AG04450 (cell line): ENCODE results near the gene SASH3. TPM values are rescaled to one million over a fixed set of nuclear protein-coding genes. Genes with fewer than 3 reads are reported as not detected.
"Not testable (repeated sequence)": the region's sequence is repeated elsewhere in the genome, so short reads cannot be mapped to it uniquely, and the experiment has no call there.

ENCODE experiments used
- CTCF ChIA-PET: fragments of 300-600, 350-600 bp; formaldehyde crosslinking; extraction: SDS; loops from one replicate; lab custom pipeline; 2022; ENCODE audit warnings: antibody characterized with exemption, inconsistent platforms; lab: Charles Lee
- POLR2A ChIA-PET: fragments of 350-600 bp; formaldehyde crosslinking; extraction: SDS; loops from one replicate; lab custom pipeline; 2021; ENCODE audit warnings: antibody characterized with exemption, inconsistent platforms; lab: Yijun Ruan, JAX
- DNase-seq: peaks from one replicate; pipeline ENCODE4 v3.0.0-alpha.2; 2011; ENCODE audit warnings: low read depth, low spot score
- H3K27ac ChIP-seq: one replicate; pipeline ENCODE4 v1.5.1; 2012; ENCODE audit warnings: low read depth, low read length, control low read depth
- H3K27me3 ChIP-seq: one replicate; pipeline ENCODE4 v1.6.0; 2012; ENCODE audit warnings: low read length; ENCODE audit not compliant: control insufficient read depth, insufficient read depth
- H3K4me3 ChIP-seq: 2 replicates; pipeline ENCODE4 v1.5.1; 2011; ENCODE audit warnings: mild to moderate bottlenecking, low read depth, low read length, control low read depth
- H3K9me3 ChIP-seq: 2 replicates; pipeline ENCODE4 v1.5.1; 2012; ENCODE audit warnings: low read length; ENCODE audit not compliant: control insufficient read depth, insufficient read depth
- polyA plus RNA-seq: library from polyadenylated mRNA; depleted of rRNA; stranded (reverse); fragments of >200 nt; gene quantifications from 2 replicates; pipeline ENCODE4 v1.2.3, GENCODE V29; 2011
- TF ChIP-seq, protein P1 (sequence below): IDR thresholded peaks from 2 replicates; pipeline ENCODE4 v1.5.1; 2011; ENCODE audit warnings: low read depth, low read length, control low read depth, inconsistent platforms

The SASH3 gene
- polyA plus RNA-seq, 1 experiment: not detected

DNA sequence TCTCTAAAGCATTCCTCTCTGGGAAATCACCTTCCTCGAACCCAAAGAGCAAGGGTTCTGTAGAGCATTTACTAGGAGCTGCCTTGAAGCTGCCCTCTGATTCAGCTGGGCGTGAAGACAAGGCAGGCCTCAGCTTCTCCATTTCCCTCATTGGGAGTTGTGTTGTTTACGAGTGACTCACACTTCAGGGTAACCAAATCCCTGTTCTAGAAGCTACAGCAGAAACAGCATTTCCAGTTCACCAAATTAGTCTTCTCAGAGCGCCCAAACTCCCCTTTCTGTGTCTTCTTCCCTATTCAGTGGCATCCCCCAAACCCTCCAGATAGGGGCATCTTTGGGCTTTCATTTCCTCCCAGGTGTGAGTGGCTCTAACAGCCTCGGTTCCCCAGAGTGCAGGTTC is 41.8 kb upstream of the SASH3 start:
- Histone ChIP-seq H3K27me3 (no peaks in the 10 kb centered on the region), H3K9me3 (no peaks in the 10 kb centered on the region), H3K27ac (no peak overlapping the region), H3K4me3 (no peak overlapping the region)
- DNase-seq: no peak
- POLR2A ChIA-PET: no interaction called here
- CTCF ChIA-PET: interaction anchor here (0.8 kb wide), 1 partner anchor 95 kb away, joined by 5 read pairs; no protein-coding TSS in a partner anchor
- TF ChIP-seq, protein P1, sequence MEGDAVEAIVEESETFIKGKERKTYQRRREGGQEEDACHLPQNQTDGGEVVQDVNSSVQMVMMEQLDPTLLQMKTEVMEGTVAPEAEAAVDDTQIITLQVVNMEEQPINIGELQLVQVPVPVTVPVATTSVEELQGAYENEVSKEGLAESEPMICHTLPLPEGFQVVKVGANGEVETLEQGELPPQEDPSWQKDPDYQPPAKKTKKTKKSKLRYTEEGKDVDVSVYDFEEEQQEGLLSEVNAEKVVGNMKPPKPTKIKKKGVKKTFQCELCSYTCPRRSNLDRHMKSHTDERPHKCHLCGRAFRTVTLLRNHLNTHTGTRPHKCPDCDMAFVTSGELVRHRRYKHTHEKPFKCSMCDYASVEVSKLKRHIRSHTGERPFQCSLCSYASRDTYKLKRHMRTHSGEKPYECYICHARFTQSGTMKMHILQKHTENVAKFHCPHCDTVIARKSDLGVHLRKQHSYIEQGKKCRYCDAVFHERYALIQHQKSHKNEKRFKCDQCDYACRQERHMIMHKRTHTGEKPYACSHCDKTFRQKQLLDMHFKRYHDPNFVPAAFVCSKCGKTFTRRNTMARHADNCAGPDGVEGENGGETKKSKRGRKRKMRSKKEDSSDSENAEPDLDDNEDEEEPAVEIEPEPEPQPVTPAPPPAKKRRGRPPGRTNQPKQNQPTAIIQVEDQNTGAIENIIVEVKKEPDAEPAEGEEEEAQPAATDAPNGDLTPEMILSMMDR: no peak

DNA sequence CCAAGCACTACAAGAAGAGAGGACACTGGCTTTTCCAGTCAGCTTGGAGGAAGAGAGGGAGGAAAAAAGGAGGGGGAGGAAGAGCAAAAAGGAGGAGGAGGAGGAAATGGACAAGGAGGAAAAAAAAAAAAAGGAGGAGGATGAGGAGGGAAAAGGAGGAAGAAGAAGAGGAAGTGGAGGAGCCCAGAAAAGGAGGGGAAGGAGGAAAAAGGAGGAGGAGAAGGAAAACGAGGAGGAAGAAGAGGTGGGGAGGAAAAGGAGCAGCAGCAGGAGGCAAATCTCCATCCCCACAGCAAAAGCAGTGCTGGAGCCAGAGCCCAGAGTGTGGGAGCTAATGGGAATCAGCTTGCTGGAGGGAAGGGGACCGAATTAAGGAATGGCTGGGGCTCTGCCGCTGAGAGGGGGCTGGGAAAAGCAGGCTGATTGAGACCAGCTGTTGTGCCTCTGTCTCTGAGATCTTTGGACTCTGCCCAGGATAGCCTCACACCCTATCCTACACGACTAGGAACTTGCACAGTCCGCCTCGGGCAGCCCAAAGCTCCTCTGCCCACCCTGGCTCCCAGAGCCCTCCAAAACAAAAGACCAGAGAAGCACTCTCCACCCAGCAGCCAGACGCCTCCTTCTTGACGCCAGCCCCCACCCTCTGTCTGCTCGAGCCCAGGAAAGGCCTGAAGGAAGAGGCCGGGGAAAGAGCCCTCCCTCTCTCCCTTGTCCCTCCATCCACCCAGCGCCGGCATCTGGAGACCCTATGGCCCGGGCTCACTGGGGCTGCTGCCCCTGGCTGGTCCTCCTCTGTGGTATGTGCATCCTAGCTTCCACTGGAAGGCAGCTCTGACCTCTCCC is 41.1 kb upstream of the SASH3 start, which contains the start of gene XPNPEP2:
XPNPEP2 (plus strand) TSS at position 514 of the 843 bp plus-strand sequence; CDS start at position 749, 235 bp downstream.
- TF ChIP-seq, protein P1: no peak
- Histone ChIP-seq H3K27ac (no peak within 1 kb of the TSS), H3K4me3 (no peak within 1 kb of the TSS), H3K27me3 (no peaks in the 10 kb centered on the region), H3K9me3 (no peaks in the 10 kb centered on the region)
- CTCF ChIA-PET: no interaction called here
- POLR2A ChIA-PET: no interaction called here
- no peak for DNase-seq

DNA sequence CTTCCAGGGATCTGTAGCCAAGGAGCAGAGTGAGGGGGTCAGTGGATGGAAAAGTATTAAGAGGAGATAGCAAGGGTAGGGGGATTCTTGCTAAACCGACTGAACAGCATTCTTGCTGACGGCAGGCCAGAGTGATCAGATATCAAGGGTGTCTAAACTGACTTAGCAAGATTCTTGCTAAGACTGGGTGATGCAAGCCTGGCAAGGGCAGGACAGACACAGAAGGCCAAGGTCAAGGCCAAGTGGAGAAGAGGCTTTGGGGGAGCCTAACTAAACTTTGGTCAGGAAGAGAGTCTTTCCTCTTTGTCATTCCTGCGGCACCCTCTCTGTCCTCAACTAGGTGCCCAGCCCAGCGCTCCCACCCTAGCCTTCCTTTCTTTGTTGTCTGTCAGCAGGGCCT is 40.2 kb upstream of the SASH3 start:
- Histone ChIP-seq H3K27me3 (no peaks in the 10 kb centered on the region), H3K4me3 (no peak overlapping the region), H3K27ac (no peak overlapping the region), H3K9me3 (no peaks in the 10 kb centered on the region)
- no peak for DNase-seq
- TF ChIP-seq, protein P1: no peak
- POLR2A ChIA-PET: no interaction called here
- CTCF ChIA-PET: no interaction called here

DNA sequence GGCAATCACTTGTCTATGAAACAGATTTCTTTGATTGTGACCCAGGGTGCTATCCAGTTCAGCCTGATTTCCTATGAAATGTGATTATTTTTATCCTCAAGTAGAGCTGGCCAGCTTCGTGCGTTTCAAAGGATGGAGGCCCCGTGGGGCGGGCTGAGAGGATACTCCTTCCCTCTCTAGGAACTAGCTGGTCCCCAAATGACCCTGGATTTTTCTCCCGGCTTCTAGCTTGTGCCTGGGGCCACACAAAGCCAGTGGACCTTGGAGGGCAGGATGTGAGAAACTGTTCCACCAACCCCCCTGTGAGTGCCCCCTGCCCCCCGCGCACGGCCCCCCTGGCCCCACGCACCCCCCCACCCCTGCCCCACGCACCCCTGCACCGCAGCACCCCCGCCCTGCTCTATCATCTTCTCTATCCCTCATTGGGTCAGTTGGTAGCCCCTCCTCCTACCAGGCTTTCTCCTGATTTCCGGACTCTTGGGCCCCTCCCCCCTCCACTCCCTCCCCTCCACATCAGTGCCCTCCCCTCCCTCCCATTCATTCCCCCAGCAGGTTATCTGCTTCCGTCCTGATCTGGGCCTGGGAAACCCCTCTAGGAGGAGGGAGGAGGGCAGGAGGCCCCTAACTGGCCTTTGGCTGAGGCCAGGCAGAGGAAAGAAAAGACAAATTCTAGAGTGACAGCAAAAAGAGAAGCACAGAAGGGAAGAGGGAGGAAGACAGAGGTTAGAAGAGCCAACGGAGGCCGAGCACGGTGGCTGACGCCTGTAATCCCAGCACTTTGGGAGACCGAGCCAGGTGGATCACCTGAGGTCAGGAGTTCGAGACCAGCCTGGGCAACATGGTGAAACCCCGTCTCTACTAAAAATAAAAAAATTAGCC is 37.6 kb upstream of the SASH3 start:
- H3K27me3 ChIP-seq: peaks cover 3% of the 10 kb centered on the region
- no peak for DNase-seq
- TF ChIP-seq, protein P1: no peak
- H3K9me3 ChIP-seq: no peaks in the 10 kb centered on the region
- POLR2A ChIA-PET: no interaction called here
- CTCF ChIA-PET: no interaction called here
- H3K4me3 ChIP-seq: no peak overlapping the region
- no peak overlapping the region for H3K27ac ChIP-seq

DNA sequence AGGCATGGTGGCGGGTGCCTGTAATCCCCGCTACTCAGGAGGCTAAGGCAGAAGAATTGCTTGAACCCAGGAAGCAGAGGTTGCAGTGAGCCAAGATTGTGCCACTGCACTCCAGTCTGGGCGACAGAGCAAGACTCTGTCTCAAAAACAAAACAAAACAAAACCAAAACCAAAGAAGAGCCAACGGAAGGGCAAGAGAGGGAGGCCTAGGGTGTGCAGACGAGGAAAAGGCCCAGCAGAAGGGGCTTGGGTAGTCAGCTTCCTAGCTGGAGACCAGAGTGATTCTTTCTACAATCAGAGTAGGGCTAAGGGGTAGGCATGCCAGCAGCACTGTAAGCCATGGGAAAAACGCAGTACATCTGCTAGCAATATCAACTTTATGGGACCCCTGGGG is 37.0 kb upstream of the SASH3 start:
- CTCF ChIA-PET, H3K27me3 ChIP-seq, H3K9me3 ChIP-seq, DNase-seq, H3K27ac ChIP-seq, POLR2A ChIA-PET, H3K4me3 ChIP-seq: not testable (repeated sequence)
